Endothelial cell of umbilical vein (primary cell): ENCODE measurements around the gene GON4L. TPM values are rescaled to one million over a fixed set of nuclear protein-coding genes. Genes with fewer than 3 reads are reported as not detected.

Experiments
- BruUV-seq: library from RNA; stranded (reverse); fragments of 400-500 nt; replicated peaks from 2 replicates; lab custom pipeline; 2021; lab: Mats Ljungman, UMichigan
- CTCF ChIA-PET: fragments of 300-600, 350-600 bp; sonication (Branson Sonifier 250); formaldehyde crosslinking; loops from one replicate; lab custom pipeline; 2021; ENCODE audit warnings: antibody characterized with exemption, inconsistent platforms; lab: Charles Lee
- POLR2A ChIA-PET: fragments of 300-600, 350-600 bp; sonication (Branson Sonifier 250); formaldehyde crosslinking; loops from one replicate; lab custom pipeline; 2021; ENCODE audit warnings: antibody characterized with exemption, inconsistent platforms; lab: Charles Lee
- DNase-seq: peaks from one replicate; pipeline ENCODE4 v3.0.0-alpha.2; 2011; ENCODE audit warnings: low read depth, low spot score
- FAIRE-seq: peaks from 2 replicates; lab custom pipeline; 2011; peaks lifted over from hg19 to GRCh38; lab: Jason Lieb, UNC
- H2AFZ ChIP-seq: 2 replicates; pipeline ENCODE4 v1.6.0; 2012; ENCODE audit warnings: low read depth, low read length, control low read depth, inconsistent platforms
- H3K27ac ChIP-seq: 2 replicates; pipeline ENCODE4 v1.5.1; 2011; ENCODE audit warnings: low read depth, mild to moderate bottlenecking, control low read depth, low read length, moderate library complexity; ENCODE audit not compliant: insufficient read depth
- H3K27me3 ChIP-seq, 2 experiments: 2 replicates each; pipeline versions ENCODE4 v1.6.0 to v1.6.1; 2011; ENCODE audit warnings: low read length in 2 of 2, mixed read lengths in 1 of 2; ENCODE audit not compliant: control insufficient read depth in 2 of 2, insufficient read depth in 2 of 2
- H3K36me3 ChIP-seq, 2 experiments: 2 replicates in 1 of 2; 3 replicates in 1 of 2; pipeline ENCODE4 v1.5.1; 2011; ENCODE audit warnings: low read length in 2 of 2, mild to moderate bottlenecking in 1 of 2, moderate library complexity in 1 of 2; ENCODE audit not compliant: control insufficient read depth in 2 of 2, insufficient read depth in 2 of 2; ENCODE audit errors: extremely low read depth in 1 of 2
- H3K4me1 ChIP-seq: 3 replicates; pipeline ENCODE4 v1.5.1; 2011; ENCODE audit warnings: mild to moderate bottlenecking, low read length; ENCODE audit not compliant: control insufficient read depth, insufficient read depth; ENCODE audit errors: extremely low read depth
- H3K4me2 ChIP-seq: 2 replicates; pipeline ENCODE4 v1.6.1; 2011; ENCODE audit warnings: low read length, control low read depth, mixed read lengths; ENCODE audit not compliant: insufficient read depth
- H3K4me3 ChIP-seq, 3 experiments: fragments of 200-600 bp in 1 of 3; sonication (generic), shearing (Covaris generic) in 1 of 3; replicated peaks in 1 of 3; 2 replicates each; pipeline ENCODE4 v1.5.1; 2011 to 2016; ENCODE audit warnings: control low read depth in 3 of 3, low read length in 3 of 3, mild to moderate bottlenecking in 2 of 3, inconsistent platforms in 1 of 3, low read depth in 1 of 3, moderate library complexity in 1 of 3; ENCODE audit not compliant: insufficient read depth in 1 of 3
- H3K79me2 ChIP-seq: 2 replicates; pipeline ENCODE4 v1.6.0; 2012; ENCODE audit warnings: low read length, inconsistent platforms; ENCODE audit not compliant: control insufficient read depth, insufficient read depth
- H3K9ac ChIP-seq: replicated peaks from 2 replicates; pipeline ENCODE3; 2011; ENCODE audit warnings: low read length, control low read depth; ENCODE audit not compliant: insufficient read depth; ENCODE audit errors: extremely low read depth
- H3K9me1 ChIP-seq: replicated peaks from 3 replicates; pipeline ENCODE4 v1.6.0; 2011; ENCODE audit warnings: mild to moderate bottlenecking, low read length; ENCODE audit not compliant: control insufficient read depth, insufficient read depth; ENCODE audit errors: extremely low read depth
- H3K9me3 ChIP-seq: replicated peaks from 2 replicates; pipeline ENCODE4 v1.5.1; 2012; ENCODE audit warnings: low read length, inconsistent platforms; ENCODE audit not compliant: control insufficient read depth, insufficient read depth
- H4K20me1 ChIP-seq: replicated peaks from 2 replicates; pipeline ENCODE3; 2011; ENCODE audit warnings: mild to moderate bottlenecking, low read length; ENCODE audit not compliant: control insufficient read depth, insufficient read depth; ENCODE audit errors: extremely low read depth
- EZH2 ChIP-seq: IDR thresholded peaks from 2 replicates; pipeline ENCODE4 v1.6.1; 2012; ENCODE audit warnings: borderline replicate concordance, low read depth, mild to moderate bottlenecking, moderate library complexity, low read length, inconsistent platforms; ENCODE audit not compliant: severe bottlenecking
- FOS ChIP-seq: IDR thresholded peaks from 2 replicates; pipeline ENCODE4 v1.6.1; 2011; ENCODE audit warnings: mild to moderate bottlenecking, low read length, moderate library complexity, borderline replicate concordance; ENCODE audit not compliant: insufficient read depth
- GATA2 ChIP-seq: IDR thresholded peaks from 2 replicates; pipeline ENCODE4 v1.7.0; 2011; ENCODE audit warnings: low read depth, mild to moderate bottlenecking, moderate library complexity, mixed read lengths, low read length; ENCODE audit not compliant: insufficient read length, insufficient read depth
- JUN ChIP-seq: IDR thresholded peaks from 2 replicates; pipeline ENCODE4 v1.6.1; 2011; ENCODE audit warnings: borderline replicate concordance, low read depth; ENCODE audit not compliant: insufficient read length, insufficient read depth
- MYC ChIP-seq: IDR thresholded peaks from one replicate; pipeline ENCODE4 v1.6.1; 2011; ENCODE audit warnings: mild to moderate bottlenecking, low read depth, low read length
- POLR2A ChIP-seq: IDR thresholded peaks from 2 replicates; pipeline ENCODE4 v1.6.1; 2012; ENCODE audit warnings: low read depth, mild to moderate bottlenecking, control low read depth, low read length
- POLR2AphosphoS5 ChIP-seq: IDR thresholded peaks from 2 replicates; pipeline ENCODE4 v1.6.1; 2012; ENCODE audit warnings: low read depth, mild to moderate bottlenecking, control low read depth, low read length, moderate library complexity; ENCODE audit not compliant: insufficient read depth
- dilution Hi-C: fragments of 300-500 bp; cut with MboI; formaldehyde crosslinking; loops from one replicate; pipeline ENCODE4 v1.15.0; 2019; ENCODE audit warnings: low sequenced_read_pairs; ENCODE audit not compliant: extremely low pct_ligation_motif_present
- intact Hi-C: fragments of 100-400 bp; cut with micrococcal nuclease; formaldehyde crosslinking; loops from one replicate; pipeline ENCODE4 v1.10.0; 2022
- polyA plus RNA-seq, 4 experiments: library from polyadenylated mRNA; depleted of rRNA in 3 of 4; stranded (reverse) in 3 of 4; unstranded in 1 of 4; fragments of >200 nt; gene quantifications; 2 replicates each; pipeline versions ENCODE4 v1.2.1 to v1.2.3, GENCODE V29; 2011 to 2012; ENCODE audit warnings: missing spikeins in 1 of 4
- total RNA-seq: library from RNA; stranded (reverse); gene quantifications from 2 replicates; pipeline ENCODE4 v1.2.3, GENCODE V29; 2021
- TF ChIP-seq, protein P1 (sequence below), 2 donors: IDR thresholded peaks; 1 replicate in 1 of 2; 2 replicates in 1 of 2; pipeline ENCODE4 v1.5.1; 2011; ENCODE audit warnings: low read length in 2 of 2, mild to moderate bottlenecking in 2 of 2, moderate library complexity in 2 of 2, control low read depth in 1 of 2, inconsistent platforms in 1 of 2, low read depth in 1 of 2; ENCODE audit not compliant: insufficient read depth in 1 of 2; ENCODE audit errors: extremely low read depth in 1 of 2
- TF ChIP-seq, protein P2 (sequence below): IDR thresholded peaks from 2 replicates; pipeline ENCODE4 v1.6.1; 2011; ENCODE audit not compliant: insufficient read depth, insufficient read length

Gene GON4L
- total and polyA plus RNA-seq, 2 donors (not counting 3 experiments of a cell fraction or from before 2014, with no cell fraction given), result 30.5 to 58.7 TPM

DNA sequence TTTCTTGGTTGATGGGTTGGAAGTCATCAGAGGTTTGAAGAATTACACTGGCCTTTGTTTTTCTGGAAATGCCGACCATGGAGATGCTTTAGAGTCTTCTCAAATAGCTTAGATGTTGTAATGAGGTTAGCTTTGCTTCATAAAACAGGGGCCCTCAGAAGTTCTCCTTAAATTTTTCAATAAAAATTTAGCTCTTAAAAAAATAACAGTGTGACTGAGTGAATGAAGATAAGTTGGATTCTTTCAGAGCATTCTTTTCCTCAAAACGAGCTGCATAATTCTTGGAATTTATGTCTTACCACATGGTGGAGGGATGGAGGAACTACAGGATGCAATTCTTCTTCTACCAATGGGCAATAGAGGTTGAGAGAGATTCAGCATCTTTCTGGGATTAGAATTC is 25.8 kb upstream of the GON4L start:
- H4K20me1 ChIP-seq, result no peaks in the 10 kb centered on the region
- H3K4me1 ChIP-seq, result no peaks in the 10 kb centered on the region
- H2AFZ ChIP-seq, result no peak overlapping the region
- CTCF ChIA-PET, result interaction anchor here (1.4 to 3.2 kb wide), 2 partner anchors 10 to 11 kb away, joined by 4 to 18 read pairs; no protein-coding TSS in a partner anchor
- BruUV-seq, result no TSS peak
- H3K4me2 ChIP-seq, result no peak overlapping the region
- no peak for TF ChIP-seq FOS
- TF ChIP-seq, protein P1, sequence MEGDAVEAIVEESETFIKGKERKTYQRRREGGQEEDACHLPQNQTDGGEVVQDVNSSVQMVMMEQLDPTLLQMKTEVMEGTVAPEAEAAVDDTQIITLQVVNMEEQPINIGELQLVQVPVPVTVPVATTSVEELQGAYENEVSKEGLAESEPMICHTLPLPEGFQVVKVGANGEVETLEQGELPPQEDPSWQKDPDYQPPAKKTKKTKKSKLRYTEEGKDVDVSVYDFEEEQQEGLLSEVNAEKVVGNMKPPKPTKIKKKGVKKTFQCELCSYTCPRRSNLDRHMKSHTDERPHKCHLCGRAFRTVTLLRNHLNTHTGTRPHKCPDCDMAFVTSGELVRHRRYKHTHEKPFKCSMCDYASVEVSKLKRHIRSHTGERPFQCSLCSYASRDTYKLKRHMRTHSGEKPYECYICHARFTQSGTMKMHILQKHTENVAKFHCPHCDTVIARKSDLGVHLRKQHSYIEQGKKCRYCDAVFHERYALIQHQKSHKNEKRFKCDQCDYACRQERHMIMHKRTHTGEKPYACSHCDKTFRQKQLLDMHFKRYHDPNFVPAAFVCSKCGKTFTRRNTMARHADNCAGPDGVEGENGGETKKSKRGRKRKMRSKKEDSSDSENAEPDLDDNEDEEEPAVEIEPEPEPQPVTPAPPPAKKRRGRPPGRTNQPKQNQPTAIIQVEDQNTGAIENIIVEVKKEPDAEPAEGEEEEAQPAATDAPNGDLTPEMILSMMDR (IDR thresholded peaks at IDR 0.05; ENCODE audit: extremely low read depth in 1 of 2, insufficient read depth in 1 of 2, low read depth in 1 of 2, low read length in 2 of 2), result no peak
- DNase-seq, result no peak
- dilution Hi-C loops (no loop called here), intact Hi-C loops (no loop called here)
- no peak overlapping the region for H3K4me3 ChIP-seq
- POLR2A ChIA-PET, result no interaction called here
- H3K79me2 ChIP-seq, result no peaks in the 10 kb centered on the region
- no peak for FAIRE-seq
- peaks cover 0 to 4% of the 10 kb centered on the region in 2 experiments for H3K36me3 ChIP-seq
- no peaks in the 10 kb centered on the region for H3K9me3 ChIP-seq
- no peaks in the 10 kb centered on the region for H3K9me1 ChIP-seq
- no peaks in the 10 kb centered on the region for H3K27me3 ChIP-seq
- H3K9ac ChIP-seq, result no peak overlapping the region
- H3K27ac ChIP-seq, result no peak overlapping the region

DNA sequence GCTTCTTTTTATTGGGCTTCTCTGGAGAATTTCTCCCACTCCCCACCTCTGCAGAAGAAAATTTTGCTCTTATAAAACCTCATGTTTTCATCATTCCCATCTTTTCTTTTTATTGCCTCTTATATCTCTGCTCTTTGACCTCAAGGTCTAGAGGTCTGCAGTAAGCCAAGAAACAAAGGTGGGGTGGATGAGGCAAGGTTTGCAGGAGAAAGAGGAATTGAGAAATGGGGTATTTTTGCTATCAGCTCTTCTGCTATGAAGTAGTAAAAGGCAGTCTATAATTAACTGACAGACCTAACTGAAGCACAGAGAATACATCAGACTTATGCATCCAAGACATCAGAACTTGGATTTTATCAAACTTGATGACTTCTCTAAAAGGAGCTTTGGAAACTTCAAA is 25.2 kb upstream of the GON4L start:
- POLR2A ChIA-PET, result no interaction called here
- no peak for TF ChIP-seq GATA2
- TF ChIP-seq JUN, result no peak
- TF ChIP-seq EZH2, result no peak
- TF ChIP-seq MYC, result no peak
- no peak for TF ChIP-seq POLR2AphosphoS5
- no peak for TF ChIP-seq POLR2A
- TF ChIP-seq, protein P2, sequence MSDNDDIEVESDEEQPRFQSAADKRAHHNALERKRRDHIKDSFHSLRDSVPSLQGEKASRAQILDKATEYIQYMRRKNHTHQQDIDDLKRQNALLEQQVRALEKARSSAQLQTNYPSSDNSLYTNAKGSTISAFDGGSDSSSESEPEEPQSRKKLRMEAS, result no peak
- TF ChIP-seq, protein P1 (IDR thresholded peaks at IDR 0.05; ENCODE audit: extremely low read depth in 1 of 2, insufficient read depth in 1 of 2, low read depth in 1 of 2, low read length in 2 of 2), result no peak
- TF ChIP-seq FOS, result no peak
- dilution Hi-C loops (no loop called here), intact Hi-C loops (no loop called here)
- H3K4me3 ChIP-seq, result no peak overlapping the region
- H3K4me1 ChIP-seq, result no peaks in the 10 kb centered on the region
- CTCF ChIA-PET, result interaction anchor here (1.4 to 3.2 kb wide), 2 partner anchors 9 to 11 kb away, joined by 4 to 18 read pairs; no protein-coding TSS in a partner anchor
- DNase-seq (no peak), FAIRE-seq (no peak)
- H4K20me1 ChIP-seq, result no peaks in the 10 kb centered on the region
- H3K27ac ChIP-seq, result no peak overlapping the region
- no peaks in the 10 kb centered on the region for H3K27me3 ChIP-seq
- BruUV-seq, result TSS peak; percentile 13
- no peaks in the 10 kb centered on the region for H3K9me3 ChIP-seq
- no peak overlapping the region for H3K9ac ChIP-seq
- H2AFZ ChIP-seq, result no peak overlapping the region
- no peaks in the 10 kb centered on the region for H3K9me1 ChIP-seq
- peaks cover 0 to 4% of the 10 kb centered on the region in 2 experiments for H3K36me3 ChIP-seq
- no peaks in the 10 kb centered on the region for H3K79me2 ChIP-seq
- H3K4me2 ChIP-seq, result no peak overlapping the region
